Measurements from ENCODE around the gene TRIM9. TPM values are rescaled to one million over a fixed set of nuclear protein-coding genes. Genes with fewer than 3 reads are reported as not detected.

TRIM9 gene
- total and polyA plus RNA-seq, 4 experiments from 2014 or later = 0.05 to 0.55 (median 0.44) TPM; not detected in 1

GRCh38 chr14:51124029-51124428 is 29.1 kb upstream of the TRIM9 start:
- H3K4me1 Mint-ChIP-seq = no peaks in the 10 kb centered on the region
- no peak overlapping the region for H3K27ac ChIP-seq (ENCODE audit: low read depth, low read length)
- peaks cover 4 to 7% of the 10 kb centered on the region in 2 donors for H3K27me3 Mint-ChIP-seq
- H3K27ac Mint-ChIP-seq = no peak overlapping the region
- intact Hi-C loops (cut with micrococcal nuclease) = no loop called here
- ChIA-PET POLR2A (ENCODE audit: partially characterized antibody) (no interaction called here), CTCF (ENCODE audit: partially characterized antibody) (no interaction called here)
- no peak overlapping the region for H3K4me3 ChIP-seq (ENCODE audit: low read length in 2 of 2)
- H3K9me3 ChIP-seq (ENCODE audit: control insufficient read depth in 1 of 2, low read length in 2 of 2) = no peaks in the 10 kb centered on the region
- no peaks in the 10 kb centered on the region for H3K36me3 Mint-ChIP-seq
- H3K9me3 Mint-ChIP-seq = peaks cover 0 to 6% (median 3%) of the 10 kb centered on the region in 8 donors
- DNase-seq = no peak
- no peak overlapping the region for H3K4me3 Mint-ChIP-seq
- no peaks in the 10 kb centered on the region for H3K4me1 ChIP-seq (ENCODE audit: insufficient read depth, low read length)
- no peaks in the 10 kb centered on the region for H3K36me3 ChIP-seq (ENCODE audit: insufficient read depth, low read length)
- peaks cover under 1% of the 10 kb centered on the region for H3K27me3 ChIP-seq (ENCODE audit: insufficient read depth, low read length)

- ChIA-PET CTCF (ENCODE audit: partially characterized antibody) (no interaction called here), POLR2A (ENCODE audit: partially characterized antibody) (no interaction called here)
- H3K9me3 ChIP-seq (ENCODE audit: control insufficient read depth in 1 of 2, low read length in 2 of 2) = no peaks in the 10 kb centered on the region
- H3K27ac ChIP-seq (ENCODE audit: low read depth, low read length) = no peak overlapping the region
- peaks cover 0 to 3% (median under 1%) of the 10 kb centered on the region in 8 donors for H3K9me3 Mint-ChIP-seq
- no peaks in the 10 kb centered on the region for H3K4me1 Mint-ChIP-seq
- no peak for DNase-seq
- H3K4me1 ChIP-seq (ENCODE audit: insufficient read depth, low read length) = no peaks in the 10 kb centered on the region
- no peaks in the 10 kb centered on the region for H3K36me3 ChIP-seq (ENCODE audit: insufficient read depth, low read length)
- intact Hi-C loops (cut with micrococcal nuclease) = no loop called here
- no peaks in the 10 kb centered on the region for H3K36me3 Mint-ChIP-seq
- no peaks in the 10 kb centered on the region for H3K27me3 ChIP-seq (ENCODE audit: insufficient read depth, low read length)
- no peak overlapping the region for H3K27ac Mint-ChIP-seq
- no peak overlapping the region for H3K4me3 ChIP-seq (ENCODE audit: low read length in 2 of 2)
- H3K4me3 Mint-ChIP-seq = no peak overlapping the region
- H3K27me3 Mint-ChIP-seq = peaks cover 4 to 6% of the 10 kb centered on the region in 2 donors
These were observed 26.2 kb upstream of the TRIM9 start for GRCh38 chr14:51121096-51121495.

GRCh38 chr14:51119411-51120051 is 24.6 kb upstream of the TRIM9 start:
- Histone ChIP-seq H3K36me3 (ENCODE audit: insufficient read depth, low read length) (no peaks in the 10 kb centered on the region), H3K27me3 (ENCODE audit: insufficient read depth, low read length) (no peaks in the 10 kb centered on the region), H3K4me3 (ENCODE audit: low read length in 2 of 2) (no peak overlapping the region), H3K27ac (ENCODE audit: low read depth, low read length) (no peak overlapping the region), H3K4me1 (ENCODE audit: insufficient read depth, low read length) (no peaks in the 10 kb centered on the region), H3K9me3 (ENCODE audit: control insufficient read depth in 1 of 2, low read length in 2 of 2) (no peaks in the 10 kb centered on the region)
- Mint-ChIP-seq H3K4me1 (no peaks in the 10 kb centered on the region), H3K27me3 (peaks cover 4 to 6% of the 10 kb centered on the region in 2 donors), H3K27ac (no peak overlapping the region), H3K4me3 (no peak overlapping the region), H3K36me3 (no peaks in the 10 kb centered on the region), H3K9me3 (no peaks in the 10 kb centered on the region)
- ChIA-PET POLR2A (ENCODE audit: partially characterized antibody) (no interaction called here), CTCF (ENCODE audit: partially characterized antibody) (no interaction called here)
- no peak for DNase-seq
- intact Hi-C loops (cut with micrococcal nuclease) = no loop called here

GRCh38 chr14:51118993-51119392 is 24.1 kb upstream of the TRIM9 start:
- Histone ChIP-seq H3K4me3 (ENCODE audit: low read length in 2 of 2) (no peak overlapping the region), H3K4me1 (ENCODE audit: insufficient read depth, low read length) (no peaks in the 10 kb centered on the region), H3K9me3 (ENCODE audit: control insufficient read depth in 1 of 2, low read length in 2 of 2) (no peaks in the 10 kb centered on the region), H3K27me3 (ENCODE audit: insufficient read depth, low read length) (no peaks in the 10 kb centered on the region), H3K36me3 (ENCODE audit: insufficient read depth, low read length) (no peaks in the 10 kb centered on the region), H3K27ac (ENCODE audit: low read depth, low read length) (no peak overlapping the region)
- ChIA-PET CTCF (ENCODE audit: partially characterized antibody) (no interaction called here), POLR2A (ENCODE audit: partially characterized antibody) (no interaction called here)
- intact Hi-C loops (cut with micrococcal nuclease) = no loop called here
- no peak overlapping the region for H3K27ac Mint-ChIP-seq
- no peak overlapping the region for H3K4me3 Mint-ChIP-seq
- no peak for DNase-seq
- H3K27me3 Mint-ChIP-seq = peaks cover 6% of the 10 kb centered on the region in 2 donors
- H3K9me3 Mint-ChIP-seq = no peaks in the 10 kb centered on the region
- no peaks in the 10 kb centered on the region for H3K36me3 Mint-ChIP-seq
- no peaks in the 10 kb centered on the region for H3K4me1 Mint-ChIP-seq

- no peaks in the 10 kb centered on the region for H3K9me3 ChIP-seq (ENCODE audit: control insufficient read depth in 1 of 2, low read length in 2 of 2)
- Mint-ChIP-seq H3K36me3 (no peaks in the 10 kb centered on the region), H3K4me1 (no peaks in the 10 kb centered on the region), H3K27ac (no peak overlapping the region), H3K9me3 (no peaks in the 10 kb centered on the region), H3K4me3 (no peak overlapping the region), H3K27me3 (peaks cover 5 to 6% of the 10 kb centered on the region in 2 donors)
- no peak overlapping the region for H3K27ac ChIP-seq (ENCODE audit: low read depth, low read length)
- H3K4me1 ChIP-seq (ENCODE audit: insufficient read depth, low read length) = no peaks in the 10 kb centered on the region
- no peak for DNase-seq
- intact Hi-C loops (cut with micrococcal nuclease) = no loop called here
- ChIA-PET CTCF (ENCODE audit: partially characterized antibody) (no interaction called here), POLR2A (ENCODE audit: partially characterized antibody) (no interaction called here)
- no peak overlapping the region for H3K4me3 ChIP-seq (ENCODE audit: low read length in 2 of 2)
- no peaks in the 10 kb centered on the region for H3K36me3 ChIP-seq (ENCODE audit: insufficient read depth, low read length)
- no peaks in the 10 kb centered on the region for H3K27me3 ChIP-seq (ENCODE audit: insufficient read depth, low read length)
These were observed 22.7 kb upstream of the TRIM9 start for GRCh38 chr14:51117593-51117992.

GRCh38 chr14:51116682-51117081 is 21.8 kb upstream of the TRIM9 start:
- no peaks in the 10 kb centered on the region for H3K36me3 Mint-ChIP-seq
- no peak for DNase-seq
- no peaks in the 10 kb centered on the region for H3K4me1 Mint-ChIP-seq
- Histone ChIP-seq H3K9me3 (ENCODE audit: control insufficient read depth in 1 of 2, low read length in 2 of 2) (no peaks in the 10 kb centered on the region), H3K36me3 (ENCODE audit: insufficient read depth, low read length) (no peaks in the 10 kb centered on the region), H3K4me1 (ENCODE audit: insufficient read depth, low read length) (no peaks in the 10 kb centered on the region), H3K27ac (ENCODE audit: low read depth, low read length) (no peak overlapping the region), H3K27me3 (ENCODE audit: insufficient read depth, low read length) (no peaks in the 10 kb centered on the region), H3K4me3 (ENCODE audit: low read length in 2 of 2) (no peak overlapping the region)
- intact Hi-C loops (cut with micrococcal nuclease) = no loop called here
- ChIA-PET CTCF (ENCODE audit: partially characterized antibody) (no interaction called here), POLR2A (ENCODE audit: partially characterized antibody) (no interaction called here)
- peaks cover 5% of the 10 kb centered on the region in 2 donors for H3K27me3 Mint-ChIP-seq
- H3K27ac Mint-ChIP-seq = no peak overlapping the region
- no peak overlapping the region for H3K4me3 Mint-ChIP-seq
- H3K9me3 Mint-ChIP-seq = no peaks in the 10 kb centered on the region

- H3K9me3 ChIP-seq (ENCODE audit: control insufficient read depth in 1 of 2, low read length in 2 of 2) = no peaks in the 10 kb centered on the region
- H3K4me1 ChIP-seq (ENCODE audit: insufficient read depth, low read length) = no peaks in the 10 kb centered on the region
- no peak overlapping the region for H3K27ac ChIP-seq (ENCODE audit: low read depth, low read length)
- no peaks in the 10 kb centered on the region for H3K36me3 Mint-ChIP-seq
- no peak overlapping the region for H3K4me3 Mint-ChIP-seq
- H3K36me3 ChIP-seq (ENCODE audit: insufficient read depth, low read length) = no peaks in the 10 kb centered on the region
- intact Hi-C loops (cut with micrococcal nuclease) = no loop called here
- H3K27me3 Mint-ChIP-seq = peaks cover 9 to 15% of the 10 kb centered on the region in 2 donors
- no peaks in the 10 kb centered on the region for H3K4me1 Mint-ChIP-seq
- peak overlapping the region in 1 of 7 donors; percentile 56 for H3K27ac Mint-ChIP-seq
- peaks cover 0 to 4% (median 0%) of the 10 kb centered on the region in 8 donors for H3K9me3 Mint-ChIP-seq
- H3K27me3 ChIP-seq (ENCODE audit: insufficient read depth, low read length) = no peaks in the 10 kb centered on the region
- no peak overlapping the region for H3K4me3 ChIP-seq (ENCODE audit: low read length in 2 of 2)
- ChIA-PET CTCF (ENCODE audit: partially characterized antibody) (no interaction called here), POLR2A (ENCODE audit: partially characterized antibody) (no interaction called here)
- no peak for DNase-seq
These were observed 14.7 kb upstream of the TRIM9 start for GRCh38 chr14:51109651-51110050.

- ChIA-PET CTCF (ENCODE audit: partially characterized antibody) (no interaction called here), POLR2A (ENCODE audit: partially characterized antibody) (no interaction called here)
- Mint-ChIP-seq H3K36me3 (no peaks in the 10 kb centered on the region), H3K4me3 (no peak overlapping the region), H3K9me3 (peaks cover 0 to 4% (median 0%) of the 10 kb centered on the region in 8 donors), H3K4me1 (no peaks in the 10 kb centered on the region), H3K27me3 (peaks cover 9 to 14% of the 10 kb centered on the region in 2 donors), H3K27ac (peak overlapping the region in 1 of 7 donors; percentile 14)
- no peak overlapping the region for H3K27ac ChIP-seq (ENCODE audit: low read depth, low read length)
- intact Hi-C loops (cut with micrococcal nuclease) = no loop called here
- H3K9me3 ChIP-seq (ENCODE audit: control insufficient read depth in 1 of 2, low read length in 2 of 2) = no peaks in the 10 kb centered on the region
- no peak for DNase-seq
- H3K4me3 ChIP-seq (ENCODE audit: low read length in 2 of 2) = no peak overlapping the region
- no peaks in the 10 kb centered on the region for H3K36me3 ChIP-seq (ENCODE audit: insufficient read depth, low read length)
- no peaks in the 10 kb centered on the region for H3K4me1 ChIP-seq (ENCODE audit: insufficient read depth, low read length)
- no peaks in the 10 kb centered on the region for H3K27me3 ChIP-seq (ENCODE audit: insufficient read depth, low read length)
These were observed 12.9 kb upstream of the TRIM9 start for GRCh38 chr14:51107801-51108200.
